Inferior parietal cortex (tissue), 1 donor: Measurements from ENCODE around the gene TMEM175.

ENCODE experiments used
- DNase-seq: peaks from one replicate; pipeline ENCODE4 v3.0.0-alpha.2; 2016; ENCODE audit errors: extremely low spot score

TMEM175 gene

DNA sequence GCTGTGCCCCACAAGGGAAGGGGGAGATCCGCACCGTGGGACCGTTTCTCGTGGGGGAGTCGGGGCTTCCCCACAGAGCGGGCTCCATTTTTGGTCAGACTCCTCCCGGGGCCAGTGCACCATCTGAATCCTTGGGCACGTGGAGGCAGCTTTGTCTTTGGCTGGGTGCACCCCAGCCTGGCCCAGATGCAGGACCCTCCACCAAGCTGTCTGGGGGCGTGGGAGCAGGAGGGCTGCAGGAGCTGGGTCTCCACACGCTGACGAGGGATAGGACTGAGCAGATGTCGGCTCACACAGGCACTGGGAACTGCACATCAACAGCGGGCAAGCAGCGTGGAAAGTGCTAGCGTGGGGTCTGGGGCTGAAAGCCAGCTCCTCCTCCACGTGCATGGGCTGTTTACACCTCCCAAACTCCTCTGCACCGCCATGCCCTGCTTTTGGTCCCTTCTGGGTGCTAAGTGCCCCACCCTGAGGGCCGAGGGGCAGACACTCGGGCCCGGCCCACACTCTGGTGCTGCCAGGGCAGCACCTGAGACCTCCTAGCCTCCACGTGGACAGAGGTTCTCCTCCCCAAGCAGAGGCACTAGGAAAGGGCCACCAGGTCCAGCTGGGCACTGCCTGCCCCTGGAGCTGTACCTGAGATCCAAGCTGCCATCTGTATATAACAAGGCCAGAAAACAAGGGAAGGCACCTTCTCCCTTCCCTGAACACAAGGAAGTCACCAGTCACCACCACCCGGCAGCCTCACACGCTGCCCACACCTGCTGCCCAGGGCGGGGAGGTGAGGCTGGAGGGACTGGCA, 27.3 kb downstream of the TMEM175 start:
- no peak for DNase-seq

DNA sequence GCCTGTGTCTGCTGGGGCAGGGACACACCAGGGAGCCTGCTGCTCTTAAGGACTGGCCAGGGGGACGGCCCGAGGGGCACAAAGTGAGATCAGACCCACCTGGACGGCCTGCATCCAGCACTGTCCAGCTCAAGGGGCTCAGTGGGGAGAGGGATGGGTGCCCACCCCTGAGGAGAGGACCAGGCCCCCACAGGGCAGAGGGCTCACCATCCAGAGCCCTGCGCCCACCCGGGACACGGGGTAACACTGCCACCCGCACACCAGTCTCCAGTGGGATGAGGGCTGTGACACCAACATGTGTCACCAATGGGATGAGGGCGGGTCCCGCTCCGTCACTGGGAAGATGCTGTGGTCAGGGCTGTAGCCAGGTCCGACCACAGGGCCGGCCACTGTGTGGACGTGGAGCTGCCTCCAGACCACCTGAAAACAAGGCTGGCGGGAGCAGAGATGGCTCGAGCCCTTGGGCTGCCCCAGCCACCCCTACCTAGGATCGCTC, 27.9 kb downstream of the TMEM175 start:
- DNase-seq: no peak

DNA sequence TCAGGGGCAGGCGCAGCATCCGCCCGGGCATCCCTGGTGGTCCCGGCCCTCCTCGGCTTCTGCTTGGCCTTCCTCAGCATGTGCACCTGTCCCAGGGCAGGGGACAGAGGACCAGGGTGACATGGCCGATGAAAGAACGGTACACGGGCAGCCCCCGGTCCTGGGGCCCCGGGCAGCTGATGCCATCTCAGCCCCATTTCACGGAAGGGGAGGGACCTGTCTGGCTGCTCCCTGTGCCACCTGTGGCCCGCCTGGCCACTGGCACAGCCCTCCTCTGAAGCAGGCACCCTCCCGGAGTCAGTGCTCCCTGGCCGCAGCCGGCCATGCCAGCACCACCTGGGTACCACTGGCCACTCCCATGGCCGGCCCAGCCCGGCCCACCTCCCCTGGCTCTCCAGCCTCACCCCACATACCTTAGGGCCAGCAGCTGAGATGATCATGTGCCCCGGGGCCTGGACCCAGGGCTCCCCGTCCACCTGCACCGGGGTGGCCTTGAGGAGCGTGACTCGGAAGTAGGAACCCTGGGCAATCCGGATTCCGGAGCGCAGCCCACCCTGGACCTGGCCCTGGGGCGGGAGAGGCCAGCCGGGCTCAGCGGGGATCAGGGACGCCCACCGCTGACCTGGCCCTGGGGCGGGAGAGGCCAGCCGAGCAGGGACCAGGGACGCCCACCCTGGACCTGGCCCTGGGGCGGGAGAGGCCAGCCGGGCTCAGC, 28.5 kb downstream of the TMEM175 start:
- no peak for DNase-seq

DNA sequence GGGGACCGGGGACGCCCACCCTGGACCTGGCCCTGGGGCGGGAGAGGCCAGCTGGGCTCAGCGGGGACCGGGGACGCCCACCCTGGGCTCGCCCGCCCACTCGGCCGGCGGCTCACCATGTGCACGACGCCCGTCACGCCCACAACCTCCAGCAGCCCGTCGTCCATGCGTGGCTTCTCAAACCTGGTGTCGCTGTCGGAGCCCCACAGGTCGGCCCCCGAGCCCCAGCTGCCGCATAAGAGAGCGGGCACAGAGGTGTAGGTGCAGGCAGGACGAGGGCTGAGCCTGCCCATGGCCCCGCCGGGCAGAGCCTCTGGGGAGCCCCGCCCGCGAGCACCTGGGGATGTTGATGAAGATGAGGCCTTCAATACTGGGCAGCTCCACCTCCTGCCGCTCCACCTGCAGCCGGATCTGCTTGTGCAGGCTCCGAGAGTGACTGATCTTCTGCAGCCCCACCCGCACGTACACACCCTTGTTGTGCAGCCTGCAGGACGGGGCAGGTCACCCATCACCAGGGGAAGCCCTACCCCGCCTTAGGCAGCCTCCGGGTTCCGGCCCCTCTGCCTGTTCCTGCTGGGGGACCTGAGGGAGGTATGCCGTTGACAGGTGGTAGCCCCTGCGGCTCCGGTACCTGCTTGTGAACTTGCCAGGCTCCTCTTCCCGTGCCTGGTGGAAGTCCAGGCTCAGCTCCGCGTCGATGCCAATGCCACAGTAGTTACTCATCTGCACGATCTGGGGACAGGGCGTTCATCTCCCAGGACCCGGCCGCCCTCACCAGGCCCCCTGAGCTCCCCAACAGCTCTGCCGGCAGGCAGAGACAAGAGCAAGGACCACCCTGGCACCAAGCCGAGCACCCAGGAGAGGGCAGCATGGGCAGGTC, 29.3 kb downstream of the TMEM175 start:
- DNase-seq: no peak

DNA sequence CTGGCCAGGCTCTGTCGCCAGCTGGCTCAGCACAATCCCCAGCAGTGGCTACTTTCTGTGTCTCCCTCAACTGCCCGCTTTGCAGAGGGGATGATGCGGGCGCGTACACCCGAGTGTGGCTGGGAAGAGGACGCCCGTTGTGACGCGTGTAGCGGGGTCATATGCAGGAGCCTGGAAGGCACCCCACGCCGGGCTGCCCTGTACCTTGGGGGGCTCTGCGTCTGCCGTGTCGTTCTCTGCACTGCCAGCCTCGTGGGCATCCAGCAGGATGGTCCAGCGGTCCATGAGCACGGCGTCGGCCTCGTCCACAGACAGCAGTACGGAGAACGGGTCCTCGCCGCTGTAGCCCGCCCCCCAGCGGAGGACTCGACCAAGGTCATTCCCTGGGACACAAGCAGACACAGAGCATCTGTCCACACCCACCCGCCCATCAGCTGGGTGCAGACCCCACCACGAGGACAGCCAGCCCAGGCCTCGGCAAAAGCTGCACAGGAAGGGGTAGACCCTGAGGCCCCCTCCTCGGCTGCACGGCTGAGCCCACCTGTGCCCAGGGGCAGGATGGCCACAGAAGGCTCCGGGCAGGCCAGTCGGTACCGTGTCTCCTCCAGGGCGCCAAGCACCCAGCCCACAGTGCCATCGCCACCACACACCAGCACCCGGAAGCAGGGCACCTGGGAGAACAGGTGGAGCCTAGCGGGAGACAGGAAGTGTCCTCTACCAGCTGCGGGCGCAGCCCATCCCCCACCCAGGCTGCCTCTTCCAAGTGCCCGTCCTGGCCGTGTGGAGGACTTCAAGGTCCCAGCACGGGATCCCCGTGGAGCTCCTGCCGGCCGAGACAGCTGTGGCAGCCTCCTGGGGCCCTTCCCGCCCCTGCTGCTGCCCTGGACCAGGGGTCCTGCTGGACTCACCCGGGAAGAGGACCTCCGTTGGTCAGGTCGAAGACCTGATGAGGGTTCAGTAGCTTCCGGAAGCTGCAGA, 30.3 kb downstream of the TMEM175 start:
- DNase-seq: no peak

DNA sequence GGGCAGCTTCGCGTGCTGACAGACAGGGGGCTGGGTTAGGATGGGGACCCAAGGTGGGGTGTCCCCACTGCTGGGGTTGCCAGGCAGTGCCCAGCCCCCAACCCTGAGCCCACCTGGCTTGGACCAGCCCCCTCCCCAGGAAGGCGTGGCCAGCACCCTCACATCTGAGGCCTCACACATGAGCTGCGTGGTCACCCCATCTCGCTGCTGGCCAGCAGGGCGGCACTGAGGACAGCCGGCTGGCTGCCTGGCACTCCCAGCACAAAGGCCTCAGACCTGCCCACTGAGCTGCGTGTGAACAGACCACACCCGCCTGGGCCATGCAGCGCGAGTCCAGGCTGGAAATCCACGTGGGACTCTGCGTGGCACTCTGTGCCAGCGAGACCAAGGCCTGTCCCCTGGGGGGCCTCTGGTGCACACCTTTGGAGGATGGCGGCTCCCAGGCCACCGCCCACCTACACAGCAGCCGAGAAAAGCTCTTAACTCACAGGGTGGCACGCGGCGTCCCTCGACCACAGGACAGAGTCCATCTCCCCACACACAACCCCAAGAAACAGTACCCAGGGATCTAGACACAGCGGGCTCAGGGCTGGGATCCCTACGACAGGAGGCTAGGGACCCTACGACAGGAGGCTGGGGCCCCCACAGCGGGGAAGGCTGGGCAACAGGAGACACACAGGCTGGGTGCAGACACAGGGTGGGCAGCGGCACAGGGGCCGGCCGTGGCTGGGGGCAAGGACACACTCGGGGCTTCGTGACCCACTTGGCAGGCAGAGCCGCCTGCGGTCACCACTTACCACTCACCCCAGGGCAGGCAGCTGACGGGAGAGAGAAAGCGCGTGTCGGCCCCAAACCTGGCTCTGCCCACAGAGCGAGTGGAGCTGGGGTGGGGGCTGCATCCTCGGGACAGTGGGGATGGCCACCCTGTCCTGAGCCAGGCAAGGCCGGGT, 31.3 kb downstream of the TMEM175 start:
- no peak for DNase-seq

DNA sequence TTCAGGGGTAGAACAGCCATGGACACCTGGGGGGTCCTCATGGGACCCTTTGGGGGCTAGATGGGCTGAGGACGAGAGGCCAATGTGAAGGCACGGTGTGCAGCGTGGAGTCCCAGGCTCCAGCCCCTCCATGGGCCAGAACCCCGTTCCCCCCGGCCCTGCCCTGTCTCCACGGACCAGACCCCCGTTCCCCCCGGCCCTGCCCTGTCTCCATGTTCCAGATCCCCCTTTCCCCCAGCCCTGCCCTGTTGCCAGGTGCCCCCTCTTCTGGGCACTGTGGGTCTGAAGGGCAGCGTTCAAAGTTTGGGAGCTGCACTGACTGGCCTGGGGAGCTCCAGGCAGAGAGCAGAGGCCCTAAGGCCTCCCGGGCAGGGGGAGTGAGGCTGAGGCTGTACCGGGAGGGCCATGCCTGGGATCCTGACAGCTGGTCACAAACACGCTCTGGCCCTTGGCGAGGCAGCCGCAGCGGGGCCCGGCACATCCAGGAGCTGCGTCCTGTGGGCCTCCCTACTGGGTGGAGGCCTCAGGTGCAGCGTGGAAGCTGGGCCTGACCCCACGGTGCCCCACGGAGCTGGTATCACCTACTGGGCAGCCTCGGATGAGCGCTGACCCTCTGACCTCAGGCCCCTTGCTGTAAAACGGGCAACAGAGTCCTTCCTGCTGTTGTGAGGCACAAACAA, 32.2 kb downstream of the TMEM175 start:
- DNase-seq: no peak

DNA sequence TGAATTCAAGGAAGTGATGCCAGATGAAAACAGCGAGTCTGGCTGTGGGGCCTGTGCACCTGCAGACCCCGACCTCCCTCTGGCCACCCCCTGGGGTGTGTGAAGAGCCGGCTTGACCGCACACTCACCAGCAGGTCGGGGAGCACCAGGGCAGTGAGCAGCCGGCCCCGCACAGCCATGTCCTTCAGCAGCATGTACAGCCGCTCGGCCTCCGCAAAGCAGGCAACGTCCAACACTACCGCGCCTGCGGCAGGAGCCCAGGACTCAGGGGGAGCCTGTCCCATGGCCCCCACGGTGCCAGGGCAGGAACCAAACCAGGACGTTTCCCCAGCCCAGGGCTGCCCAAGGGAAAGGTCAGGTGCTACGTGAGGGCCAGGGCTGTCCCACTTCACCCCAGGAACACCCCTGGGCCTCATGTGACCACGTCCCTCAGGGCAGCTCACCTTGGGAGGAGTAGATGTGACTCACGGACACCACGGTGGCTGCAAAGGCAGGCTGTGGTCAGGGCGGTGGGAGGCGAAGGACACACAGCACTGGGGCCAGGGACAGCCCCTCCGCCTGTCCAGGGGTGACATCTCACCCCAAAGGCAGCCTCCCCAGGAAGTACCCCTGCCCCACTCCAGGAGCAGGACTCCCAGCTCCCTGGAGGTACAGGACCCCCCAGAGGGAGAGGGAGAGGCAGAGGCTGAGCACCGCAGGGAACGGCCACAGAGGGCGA, 32.9 kb downstream of the TMEM175 start:
- DNase-seq: no peak

DNA sequence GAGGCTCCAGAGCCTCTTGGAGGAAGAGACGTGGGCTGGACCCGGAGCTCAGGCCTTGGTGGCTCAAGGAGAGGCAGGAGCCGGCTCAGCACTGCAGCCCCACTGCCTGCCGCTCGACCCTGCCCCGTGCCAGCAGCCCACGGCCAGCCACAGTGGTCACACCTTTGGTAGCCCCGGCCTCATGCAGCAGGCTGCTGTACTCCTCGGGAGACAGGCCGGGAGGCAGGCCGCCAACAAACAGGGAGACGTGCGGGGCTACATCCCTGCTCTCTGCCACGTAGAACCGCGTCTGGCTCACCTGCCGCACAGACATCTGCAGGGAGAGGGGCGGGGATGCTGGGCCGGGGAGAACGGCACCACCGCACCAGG, 33.5 kb downstream of the TMEM175 start:
- no peak for DNase-seq

DNA sequence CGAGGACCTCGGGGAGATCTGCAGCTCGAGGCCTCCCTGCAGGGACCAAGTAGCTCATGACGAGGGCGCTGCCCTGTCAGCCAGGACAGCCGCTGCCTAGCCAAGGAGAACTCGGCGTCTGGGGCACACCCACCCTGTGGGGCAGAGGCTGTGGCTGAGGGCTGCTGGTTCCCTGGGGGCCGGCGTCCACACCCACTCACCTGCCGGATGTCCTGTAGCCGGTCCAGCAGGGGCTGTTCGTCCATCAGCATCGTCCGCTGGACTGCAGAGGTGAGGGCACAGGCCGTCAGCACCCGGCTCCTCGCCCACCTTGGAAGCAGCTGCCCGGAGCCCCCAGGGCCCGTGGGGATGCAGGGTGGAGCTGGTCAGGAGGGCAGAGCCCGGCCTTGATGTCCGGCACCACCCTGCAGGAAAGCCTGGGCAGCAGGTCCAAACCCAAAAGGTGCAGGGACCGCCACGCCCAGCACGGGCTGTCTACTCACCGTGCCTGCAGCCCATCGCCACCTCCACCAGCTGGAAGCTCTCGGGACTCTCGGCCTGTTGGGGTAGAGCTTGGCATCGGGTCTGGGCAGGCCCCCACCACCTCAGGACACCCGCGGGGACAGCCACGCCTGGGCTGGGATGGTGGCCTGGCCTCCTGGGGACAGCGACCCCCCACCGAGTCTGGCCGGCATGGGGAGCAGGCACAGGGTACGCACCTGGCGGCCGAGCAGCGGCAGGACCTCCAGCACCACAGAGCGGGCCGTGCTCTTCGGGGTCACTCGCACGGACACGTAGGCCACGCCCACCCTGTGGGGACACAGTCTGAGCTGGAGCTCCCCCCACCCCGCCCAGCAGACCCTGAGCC, 34.2 kb downstream of the TMEM175 start:
- no peak for DNase-seq

DNA sequence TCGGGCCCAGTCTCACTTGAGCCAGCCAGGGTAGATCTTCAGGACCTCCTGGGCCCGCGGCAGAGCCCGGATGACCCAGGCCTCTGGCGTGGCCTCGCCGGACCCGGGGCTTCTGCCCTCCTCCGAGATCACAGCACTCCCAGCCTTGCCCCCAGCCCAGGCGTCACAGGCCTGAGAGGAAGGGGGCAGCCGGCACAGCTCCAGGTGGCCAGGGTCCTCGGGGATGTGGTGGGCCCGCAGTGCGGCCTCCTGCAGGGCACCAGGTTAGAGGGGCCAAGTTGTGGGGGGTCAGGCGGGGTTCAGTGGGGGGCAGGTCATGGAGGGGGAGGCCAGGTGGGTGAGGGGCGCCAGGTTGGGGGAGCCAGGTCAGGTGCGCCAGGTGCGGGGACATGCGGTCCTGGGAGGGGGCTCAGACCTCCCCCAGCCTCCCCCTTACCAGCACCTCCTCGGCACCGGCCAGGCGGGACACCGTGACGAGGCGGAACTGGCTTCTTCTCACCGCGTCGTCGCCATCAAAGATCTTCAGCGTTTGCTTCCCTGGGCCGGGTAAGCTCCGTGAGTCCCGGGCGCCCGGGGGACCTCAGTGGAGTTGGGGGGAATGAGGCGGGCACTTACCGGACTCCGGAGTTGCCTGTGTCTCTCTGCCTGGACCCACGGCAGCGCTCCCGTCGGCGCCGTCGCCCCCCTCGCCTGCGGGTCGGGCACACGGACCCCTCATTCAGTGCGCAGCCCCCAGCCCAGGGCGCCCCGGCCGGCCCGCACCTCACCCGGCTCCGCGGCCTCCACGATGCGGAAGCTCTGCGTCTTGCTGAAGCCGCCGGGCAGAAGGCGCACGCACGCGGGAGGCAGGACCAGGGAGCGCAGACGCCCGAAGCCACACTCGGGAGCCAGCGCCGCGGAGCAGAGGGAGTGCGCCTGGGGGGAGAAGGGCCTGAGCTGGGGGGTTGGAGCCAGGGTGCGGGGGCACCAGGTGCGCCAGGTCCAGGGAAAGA, 35.1 kb downstream of the TMEM175 start:
- no peak for DNase-seq

DNA sequence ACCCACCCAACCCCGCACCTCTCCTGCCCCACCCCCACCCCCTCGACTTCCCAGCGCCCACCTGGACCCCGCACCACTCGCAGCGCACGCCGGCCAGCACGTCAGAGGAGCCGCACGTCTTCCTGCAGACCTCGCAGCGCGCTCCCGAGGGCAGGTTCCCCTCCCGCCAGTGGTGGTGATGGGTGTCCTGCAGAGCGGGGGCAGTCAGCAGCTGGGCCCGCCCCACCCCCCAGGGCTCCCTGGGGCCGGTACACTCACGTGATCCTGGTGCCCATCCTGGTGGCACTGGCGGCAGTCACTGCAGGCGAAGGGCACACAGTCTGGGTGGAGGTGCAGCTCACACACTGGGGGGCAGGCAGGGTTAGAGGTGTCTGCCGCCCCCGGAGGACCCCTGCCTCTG, 36.0 kb downstream of the TMEM175 start:
- no peak for DNase-seq

DNA sequence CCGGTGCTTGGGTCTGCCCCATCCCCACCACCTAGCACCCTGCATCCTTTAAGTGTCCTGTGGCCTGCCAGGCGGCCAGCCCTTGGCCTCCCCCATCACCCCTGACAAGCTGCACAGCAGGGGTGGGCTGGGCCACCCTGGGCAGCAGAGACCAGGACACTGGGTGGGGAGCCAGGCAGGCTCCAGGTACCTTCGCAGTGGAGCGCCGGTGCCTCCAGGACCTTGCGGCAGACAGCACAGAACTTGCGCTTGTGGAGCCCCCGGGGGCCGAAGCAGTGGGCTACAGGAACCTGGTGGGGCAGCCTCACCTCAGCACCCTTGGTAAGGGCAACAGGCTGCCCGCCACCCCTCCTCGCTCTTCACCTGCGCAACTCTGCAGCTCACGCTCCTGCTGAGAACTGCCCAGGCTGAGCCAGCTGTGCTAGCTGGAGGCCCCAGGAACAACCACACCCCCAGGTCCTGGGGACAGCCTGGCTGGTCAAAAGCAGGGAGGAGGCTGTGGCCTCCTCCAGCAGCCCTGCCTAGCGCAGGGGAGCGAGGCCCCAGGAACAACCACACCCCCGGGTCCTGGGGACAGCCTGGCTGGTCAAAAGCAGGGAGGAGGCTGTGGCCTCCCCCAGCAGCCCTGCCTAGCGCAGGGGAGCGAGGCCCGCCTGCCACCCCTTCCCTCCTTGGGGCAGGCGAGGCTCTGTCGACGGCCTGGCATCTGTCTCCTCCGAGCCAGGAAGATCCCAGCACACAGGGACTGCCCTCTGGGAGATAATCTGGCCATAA, 36.5 kb downstream of the TMEM175 start:
- no peak for DNase-seq

DNA sequence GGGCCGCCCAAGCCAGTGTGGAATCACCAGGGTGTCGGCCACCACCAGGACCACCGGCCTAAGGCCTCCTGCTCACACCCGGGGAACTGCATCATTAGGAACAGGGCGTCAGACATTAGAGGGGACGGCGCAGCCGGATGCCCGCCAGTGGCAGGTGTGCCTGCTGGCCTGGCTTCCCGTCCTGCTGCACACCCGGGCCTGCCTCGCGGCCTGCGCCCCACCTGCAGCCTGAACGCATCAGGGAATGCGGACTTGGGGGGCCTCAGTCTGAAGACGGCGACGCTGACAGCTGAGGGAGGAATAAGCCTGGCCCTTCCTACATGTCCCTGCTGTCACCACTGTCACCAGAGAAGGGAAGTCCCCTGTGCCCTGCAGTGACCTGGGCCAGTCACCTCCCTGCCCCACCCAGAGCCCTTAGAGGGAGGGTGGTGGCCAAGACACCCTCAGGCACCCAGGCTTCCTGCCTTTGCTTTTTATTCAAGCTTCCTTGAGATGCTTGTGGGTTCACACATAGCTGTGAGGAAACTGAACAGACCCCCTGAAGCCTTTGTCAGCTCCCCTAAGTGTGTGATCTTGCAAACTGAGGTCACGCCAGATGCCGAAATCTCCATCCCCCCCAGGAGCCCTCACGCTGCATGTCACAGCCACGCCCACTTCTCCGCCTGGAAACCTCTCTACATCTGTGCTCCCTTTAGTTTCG, 37.9 kb downstream of the TMEM175 start:
- no peak for DNase-seq
